GM21515 (cell line): ENCODE measurements around the gene THEMIS.
"Not testable (repeated sequence)": the region's sequence is repeated elsewhere in the genome, so short reads cannot be mapped to it uniquely, and the experiment has no call there.

ENCODE experiments used
- ATAC-seq: cut with Tn5 transposase; IDR thresholded peaks from one replicate; pipeline ENCODE4 v1.9.1; 2021; ENCODE audit not compliant: unreplicated experiment

The THEMIS gene

GRCh38 chr6:127900935-127901334 lies at the start of gene THEMIS:
TSS of gene THEMIS (minus strand) at chr6:127901058. CDS start at chr6:127900932, 126 bp downstream.
- ATAC-seq: no peak

GRCh38 chr6:127949251-127949650 lies 48.4 kb upstream of the THEMIS start:
- no peak for ATAC-seq

- no peak for ATAC-seq
Observed at GRCh38 chr6:127946388-127946787, 45.5 kb upstream of the THEMIS start.

- ATAC-seq: no peak
Observed at GRCh38 chr6:127945434-127946097, 44.7 kb upstream of the THEMIS start.

GRCh38 chr6:127941228-127941627 lies 40.4 kb upstream of the THEMIS start:
- ATAC-seq: no peak

- ATAC-seq: no peak
Observed at GRCh38 chr6:127939442-127940066, 38.7 kb upstream of the THEMIS start.

GRCh38 chr6:127938701-127939100 lies 37.8 kb upstream of the THEMIS start:
- no peak for ATAC-seq

GRCh38 chr6:127937747-127938146 lies 36.9 kb upstream of the THEMIS start:
- ATAC-seq: no peak

GRCh38 chr6:127937102-127937501 lies 36.2 kb upstream of the THEMIS start:
- no peak for ATAC-seq

- no peak for ATAC-seq
Observed at GRCh38 chr6:127934956-127935355, 34.1 kb upstream of the THEMIS start.

GRCh38 chr6:127933852-127934840 lies 33.3 kb upstream of the THEMIS start:
- no peak for ATAC-seq

GRCh38 chr6:127933137-127933536 lies 32.3 kb upstream of the THEMIS start:
- ATAC-seq: no peak

GRCh38 chr6:127932708-127933107 lies 31.9 kb upstream of the THEMIS start:
- ATAC-seq: no peak

GRCh38 chr6:127926441-127926840 lies 25.6 kb upstream of the THEMIS start:
- ATAC-seq: not testable (repeated sequence)

- no peak for ATAC-seq
Observed at GRCh38 chr6:127924440-127924839, 23.6 kb upstream of the THEMIS start.

GRCh38 chr6:127924031-127924430 lies 23.2 kb upstream of the THEMIS start:
- ATAC-seq: no peak

GRCh38 chr6:127923135-127923534 lies 22.3 kb upstream of the THEMIS start:
- no peak for ATAC-seq

- ATAC-seq: no peak
Observed at GRCh38 chr6:127921982-127922381, 21.1 kb upstream of the THEMIS start.

- no peak for ATAC-seq
Observed at GRCh38 chr6:127920804-127921203, 19.9 kb upstream of the THEMIS start.

GRCh38 chr6:127918506-127919427 lies 17.9 kb upstream of the THEMIS start:
- no peak for ATAC-seq

- ATAC-seq: no peak
Observed at GRCh38 chr6:127917766-127918165, 16.9 kb upstream of the THEMIS start.
